PC-9 (cell line): ENCODE results near the gene FGF4.

Source experiments
- EZH2 ChIP-seq: fragments of 200-600 bp; sonication (generic); IDR thresholded peaks from 2 replicates; pipeline ENCODE4 v1.8.0; 2017; ENCODE audit warnings: antibody characterized with exemption, low read depth
- TF ChIP-seq, protein P1 (sequence below): fragments of 200-600 bp; sonication (generic); conservative IDR thresholded peaks from 2 replicates; pipeline ENCODE4 v1.6.1; 2017; ENCODE audit warnings: mixed run types, antibody characterized with exemption, mild to moderate bottlenecking, moderate library complexity

GRCh38 chr11:69816671-69817070 lies 41.5 kb upstream of the FGF4 start:
- TF ChIP-seq, protein P1, sequence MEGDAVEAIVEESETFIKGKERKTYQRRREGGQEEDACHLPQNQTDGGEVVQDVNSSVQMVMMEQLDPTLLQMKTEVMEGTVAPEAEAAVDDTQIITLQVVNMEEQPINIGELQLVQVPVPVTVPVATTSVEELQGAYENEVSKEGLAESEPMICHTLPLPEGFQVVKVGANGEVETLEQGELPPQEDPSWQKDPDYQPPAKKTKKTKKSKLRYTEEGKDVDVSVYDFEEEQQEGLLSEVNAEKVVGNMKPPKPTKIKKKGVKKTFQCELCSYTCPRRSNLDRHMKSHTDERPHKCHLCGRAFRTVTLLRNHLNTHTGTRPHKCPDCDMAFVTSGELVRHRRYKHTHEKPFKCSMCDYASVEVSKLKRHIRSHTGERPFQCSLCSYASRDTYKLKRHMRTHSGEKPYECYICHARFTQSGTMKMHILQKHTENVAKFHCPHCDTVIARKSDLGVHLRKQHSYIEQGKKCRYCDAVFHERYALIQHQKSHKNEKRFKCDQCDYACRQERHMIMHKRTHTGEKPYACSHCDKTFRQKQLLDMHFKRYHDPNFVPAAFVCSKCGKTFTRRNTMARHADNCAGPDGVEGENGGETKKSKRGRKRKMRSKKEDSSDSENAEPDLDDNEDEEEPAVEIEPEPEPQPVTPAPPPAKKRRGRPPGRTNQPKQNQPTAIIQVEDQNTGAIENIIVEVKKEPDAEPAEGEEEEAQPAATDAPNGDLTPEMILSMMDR: no peak
- TF ChIP-seq EZH2: no peak
